Sigmoid colon (tissue), 4 donors: Measurements from ENCODE around the gene TNFRSF25.

Source experiments
- CTCF ChIP-seq, 4 experiments: fragments of 450-650 bp in 3 of 4; fragments of 200-600 bp in 1 of 4; IDR thresholded peaks; one replicate each; pipeline ENCODE4 v1.5.1; 2016 to 2019; ENCODE audit warnings: antibody characterized with exemption in 4 of 4, mild to moderate bottlenecking in 3 of 4, moderate library complexity in 2 of 4
- EP300 ChIP-seq, 4 donors: sonication (generic); formaldehyde crosslinking; IDR thresholded peaks; one replicate each; pipeline ENCODE4 v1.6.1; 2017; ENCODE audit warnings: antibody characterized with exemption in 4 of 4
- POLR2A ChIP-seq, 2 donors: fragments of 450-650 bp; IDR thresholded peaks; one replicate each; pipeline ENCODE4 v1.6.1; 2016; ENCODE audit warnings: antibody characterized with exemption in 2 of 2, mild to moderate bottlenecking in 2 of 2, moderate library complexity in 2 of 2
- POLR2AphosphoS5 ChIP-seq, 4 donors: sonication (generic); formaldehyde crosslinking; IDR thresholded peaks; one replicate each; pipeline ENCODE4 v1.6.1; 2017; ENCODE audit warnings: antibody characterized with exemption in 4 of 4

DNA sequence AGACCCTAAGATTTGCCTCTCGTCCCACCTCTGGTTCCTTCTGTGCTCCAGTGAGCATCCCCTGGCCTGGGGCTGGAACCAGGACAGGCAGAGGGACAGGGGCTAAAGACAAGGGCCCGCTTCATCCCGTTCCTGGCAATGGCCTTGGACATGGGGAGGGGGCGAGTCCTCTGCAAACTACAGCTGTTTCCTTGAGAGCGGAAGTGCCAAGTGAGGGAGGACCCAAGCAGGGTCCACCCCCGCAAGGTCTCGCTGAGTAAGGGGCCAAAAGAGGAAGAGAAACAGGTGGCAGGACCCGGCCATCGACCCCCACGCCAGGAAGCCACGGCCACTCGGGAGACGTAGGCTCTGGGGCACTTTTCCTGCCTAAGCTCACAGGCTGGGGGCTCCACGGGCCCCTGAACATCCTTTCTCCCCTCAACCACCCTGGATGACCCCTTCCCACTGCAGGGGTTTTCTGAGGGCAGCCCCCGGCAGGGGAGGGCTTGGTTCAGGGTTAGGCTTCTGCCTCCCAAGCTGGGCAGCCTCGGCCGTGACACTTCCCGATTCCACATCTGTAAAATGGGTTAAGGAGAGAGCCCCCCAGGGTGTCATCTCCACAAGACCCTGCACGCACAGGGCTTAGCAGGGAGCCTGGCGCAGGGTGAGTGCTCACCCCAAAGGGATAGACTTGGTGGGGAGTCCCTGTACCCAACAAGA, 43.4 kb upstream of the TNFRSF25 start:
- TF ChIP-seq CTCF (IDR thresholded peaks at IDR 0.05) (no peak), POLR2A (IDR thresholded peaks at IDR 0.05) (no peak), POLR2AphosphoS5 (IDR thresholded peaks at IDR 0.05) (no peak), EP300 (IDR thresholded peaks at IDR 0.05) (no peak)
